ENCODE results near the gene ZFP36L1. TPM values are rescaled to one million over a fixed set of nuclear protein-coding genes. Genes with fewer than 3 reads are reported as not detected.
A peak's percentile ranks its signal among the peaks of the same experiment; 100 is the strongest.

Gene ZFP36L1
- total and polyA plus RNA-seq, 2 of the 13 experiments (the other 11 are each of a cell fraction or from before 2014, with no cell fraction given) = 7.4 to 10.2 TPM

DNA sequence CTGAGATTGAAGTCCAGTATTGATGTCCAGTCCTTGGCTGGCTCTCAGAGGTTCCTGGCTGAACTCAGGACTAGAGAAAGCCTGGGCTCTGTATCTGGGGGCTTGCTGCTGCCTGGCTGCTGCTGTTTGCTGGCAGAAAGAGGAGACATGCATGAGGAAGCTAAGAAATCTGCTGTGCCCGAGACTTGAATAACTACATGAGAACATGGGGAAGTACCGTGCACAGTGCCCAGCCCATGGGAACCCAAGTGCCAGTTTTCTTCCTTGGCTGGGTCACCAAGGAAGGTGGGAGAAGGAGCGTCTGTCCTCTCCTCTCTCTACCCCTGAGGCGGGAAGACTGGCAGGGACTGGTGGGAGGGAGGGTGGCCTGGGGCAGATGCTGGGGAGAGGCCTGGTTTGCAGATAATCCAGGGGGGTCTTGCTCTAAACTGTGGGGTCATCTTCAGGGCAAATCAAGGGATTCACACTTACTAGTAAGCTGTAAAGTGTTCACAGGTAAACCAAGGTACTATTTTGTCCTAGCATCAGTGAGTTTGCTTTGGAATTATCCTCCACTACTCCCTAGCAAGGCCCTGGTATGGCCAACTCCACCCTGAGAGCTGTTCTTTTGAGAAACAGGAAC, 13.8 kb upstream of the ZFP36L1 start (continued):
- TF ChIP-seq ZNF468 (CRISPR knock-in tag; IDR thresholded peaks at IDR 0.05) (no peak), TEAD3 (CRISPR knock-in tag; optimal IDR thresholded peaks at IDR 0.05; ENCODE audit: borderline replicate concordance) (peak; percentile 9), TP53 (CRISPR knock-in tag; conservative IDR thresholded peaks at IDR 0.05) (0 out of 2 replicates have a peak, but pooled peaks have one; percentile 23), ZSCAN29 (CRISPR knock-in tag; conservative IDR thresholded peaks at IDR 0.05) (0 out of 2 replicates have a peak, but pooled peaks have one; percentile 29), TBX2 (CRISPR knock-in tag; IDR thresholded peaks at IDR 0.05; ENCODE audit: borderline replicate concordance) (0 out of 2 replicates have a peak, but pooled peaks have one; percentile 2), ZKSCAN1 (IDR thresholded peaks at IDR 0.05; ENCODE audit: low read length) (no peak), ZNF766 (CRISPR knock-in tag; IDR thresholded peaks at IDR 0.05; ENCODE audit: borderline replicate concordance) (0 out of 2 replicates have a peak, but pooled peaks have one; percentile 33), ZFX (CRISPR knock-in tag; IDR thresholded peaks at IDR 0.05; ENCODE audit: low read depth) (peak; percentile 72; the same call in 1 of the 2 replicates), ZNF605 (CRISPR knock-in tag; IDR thresholded peaks at IDR 0.05) (0 out of 2 replicates have a peak, but pooled peaks have one; percentile 18)
- TF ChIP-seq, protein P1, sequence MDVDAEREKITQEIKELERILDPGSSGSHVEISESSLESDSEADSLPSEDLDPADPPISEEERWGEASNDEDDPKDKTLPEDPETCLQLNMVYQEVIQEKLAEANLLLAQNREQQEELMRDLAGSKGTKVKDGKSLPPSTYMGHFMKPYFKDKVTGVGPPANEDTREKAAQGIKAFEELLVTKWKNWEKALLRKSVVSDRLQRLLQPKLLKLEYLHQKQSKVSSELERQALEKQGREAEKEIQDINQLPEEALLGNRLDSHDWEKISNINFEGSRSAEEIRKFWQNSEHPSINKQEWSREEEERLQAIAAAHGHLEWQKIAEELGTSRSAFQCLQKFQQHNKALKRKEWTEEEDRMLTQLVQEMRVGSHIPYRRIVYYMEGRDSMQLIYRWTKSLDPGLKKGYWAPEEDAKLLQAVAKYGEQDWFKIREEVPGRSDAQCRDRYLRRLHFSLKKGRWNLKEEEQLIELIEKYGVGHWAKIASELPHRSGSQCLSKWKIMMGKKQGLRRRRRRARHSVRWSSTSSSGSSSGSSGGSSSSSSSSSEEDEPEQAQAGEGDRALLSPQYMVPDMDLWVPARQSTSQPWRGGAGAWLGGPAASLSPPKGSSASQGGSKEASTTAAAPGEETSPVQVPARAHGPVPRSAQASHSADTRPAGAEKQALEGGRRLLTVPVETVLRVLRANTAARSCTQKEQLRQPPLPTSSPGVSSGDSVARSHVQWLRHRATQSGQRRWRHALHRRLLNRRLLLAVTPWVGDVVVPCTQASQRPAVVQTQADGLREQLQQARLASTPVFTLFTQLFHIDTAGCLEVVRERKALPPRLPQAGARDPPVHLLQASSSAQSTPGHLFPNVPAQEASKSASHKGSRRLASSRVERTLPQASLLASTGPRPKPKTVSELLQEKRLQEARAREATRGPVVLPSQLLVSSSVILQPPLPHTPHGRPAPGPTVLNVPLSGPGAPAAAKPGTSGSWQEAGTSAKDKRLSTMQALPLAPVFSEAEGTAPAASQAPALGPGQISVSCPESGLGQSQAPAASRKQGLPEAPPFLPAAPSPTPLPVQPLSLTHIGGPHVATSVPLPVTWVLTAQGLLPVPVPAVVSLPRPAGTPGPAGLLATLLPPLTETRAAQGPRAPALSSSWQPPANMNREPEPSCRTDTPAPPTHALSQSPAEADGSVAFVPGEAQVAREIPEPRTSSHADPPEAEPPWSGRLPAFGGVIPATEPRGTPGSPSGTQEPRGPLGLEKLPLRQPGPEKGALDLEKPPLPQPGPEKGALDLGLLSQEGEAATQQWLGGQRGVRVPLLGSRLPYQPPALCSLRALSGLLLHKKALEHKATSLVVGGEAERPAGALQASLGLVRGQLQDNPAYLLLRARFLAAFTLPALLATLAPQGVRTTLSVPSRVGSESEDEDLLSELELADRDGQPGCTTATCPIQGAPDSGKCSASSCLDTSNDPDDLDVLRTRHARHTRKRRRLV (CRISPR knock-in tag; IDR thresholded peaks at IDR 0.05) = peak; percentile 23; the same call in 1 of the 2 replicates

All from HepG2 (cell line).